ENCODE data around the gene WDR64.

DNA sequence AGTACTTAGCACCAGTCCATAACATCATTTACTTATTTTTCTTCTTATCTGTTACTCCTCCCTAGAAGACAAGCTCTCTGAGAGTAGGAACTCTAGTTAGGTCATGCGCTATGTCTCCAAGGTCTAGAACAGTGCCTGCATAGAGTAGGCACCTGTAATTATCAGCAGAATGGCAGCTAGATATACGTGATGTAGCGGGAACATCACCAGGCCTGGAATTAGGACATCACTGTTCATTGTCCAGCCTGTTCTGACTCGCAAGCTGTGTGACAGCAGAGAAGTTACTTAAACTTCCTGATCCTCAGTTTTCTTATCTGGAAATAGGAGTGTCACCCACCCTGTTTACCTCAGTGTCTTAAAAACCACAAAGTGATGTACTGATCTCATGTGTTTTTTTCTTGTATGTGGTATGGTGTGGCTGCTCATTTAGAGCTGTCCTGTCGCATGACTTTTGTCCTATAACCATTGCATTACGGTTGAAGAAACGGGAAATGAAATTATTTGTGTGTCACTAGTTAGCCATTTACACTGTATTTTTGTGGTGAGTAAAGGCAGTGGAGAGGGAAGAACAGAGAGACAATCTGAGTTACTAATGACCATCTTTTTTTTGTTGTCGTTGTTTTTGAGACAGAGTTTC, 158.8 kb downstream of the WDR64 start:
- TF ChIP-seq, protein P1, sequence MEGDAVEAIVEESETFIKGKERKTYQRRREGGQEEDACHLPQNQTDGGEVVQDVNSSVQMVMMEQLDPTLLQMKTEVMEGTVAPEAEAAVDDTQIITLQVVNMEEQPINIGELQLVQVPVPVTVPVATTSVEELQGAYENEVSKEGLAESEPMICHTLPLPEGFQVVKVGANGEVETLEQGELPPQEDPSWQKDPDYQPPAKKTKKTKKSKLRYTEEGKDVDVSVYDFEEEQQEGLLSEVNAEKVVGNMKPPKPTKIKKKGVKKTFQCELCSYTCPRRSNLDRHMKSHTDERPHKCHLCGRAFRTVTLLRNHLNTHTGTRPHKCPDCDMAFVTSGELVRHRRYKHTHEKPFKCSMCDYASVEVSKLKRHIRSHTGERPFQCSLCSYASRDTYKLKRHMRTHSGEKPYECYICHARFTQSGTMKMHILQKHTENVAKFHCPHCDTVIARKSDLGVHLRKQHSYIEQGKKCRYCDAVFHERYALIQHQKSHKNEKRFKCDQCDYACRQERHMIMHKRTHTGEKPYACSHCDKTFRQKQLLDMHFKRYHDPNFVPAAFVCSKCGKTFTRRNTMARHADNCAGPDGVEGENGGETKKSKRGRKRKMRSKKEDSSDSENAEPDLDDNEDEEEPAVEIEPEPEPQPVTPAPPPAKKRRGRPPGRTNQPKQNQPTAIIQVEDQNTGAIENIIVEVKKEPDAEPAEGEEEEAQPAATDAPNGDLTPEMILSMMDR (IDR thresholded peaks at IDR 0.05), result no peak
- TF ChIP-seq POLR2A (IDR thresholded peaks at IDR 0.05) (no peak), POLR2AphosphoS5 (IDR thresholded peaks at IDR 0.05) (no peak)
